NCI-H2107 treated with DMSO at 0.1 percent for 48 hours (cell line): ENCODE data around the gene SLC22A8.
"Not testable (repeated sequence)": the region's sequence is repeated elsewhere in the genome, so short reads cannot be mapped to it uniquely, and the experiment has no call there.

Experiments used
- DNase-seq: peaks from one replicate; lab custom pipeline; 2025; ENCODE audit not compliant: unreplicated experiment; lab: John Stamatoyannopoulos, UW

Gene SLC22A8

GRCh38 chr11:62988276-62988675 is 27.4 kb downstream of the SLC22A8 start:
- no peak for DNase-seq

DNA sequence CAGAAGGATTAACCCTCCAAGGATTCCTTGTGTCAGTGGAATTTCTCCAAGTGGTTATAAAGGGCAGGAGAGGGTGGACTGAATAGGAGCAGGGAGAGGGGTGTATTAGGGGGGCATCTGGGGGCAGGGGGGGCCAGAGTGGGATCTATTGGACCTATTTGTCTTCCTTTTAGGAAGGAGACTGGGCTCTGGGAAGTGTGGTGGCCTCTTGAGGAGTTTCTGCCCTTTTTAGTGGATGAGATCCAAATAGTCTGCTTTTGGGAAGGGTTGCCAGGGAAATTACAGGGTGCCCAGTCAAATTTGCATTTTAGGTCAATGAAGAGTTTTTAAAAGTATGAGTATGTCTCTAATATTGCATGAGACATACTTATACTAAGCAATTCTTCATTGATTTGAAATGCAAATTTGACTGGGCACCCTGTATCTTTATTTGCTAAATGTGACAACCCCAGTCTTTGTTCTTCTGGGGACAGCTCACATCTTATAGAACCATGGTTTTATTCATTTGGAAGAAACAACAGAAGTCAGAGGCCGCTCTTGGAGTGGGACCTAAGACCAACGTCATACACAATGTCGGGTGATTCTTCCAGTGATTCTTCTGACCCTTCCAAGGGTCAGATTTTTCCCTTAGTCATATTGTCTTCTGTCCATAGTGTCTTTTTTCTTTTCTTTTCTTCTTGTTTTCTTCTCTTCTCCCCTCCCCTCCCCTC is 30.4 kb downstream of the SLC22A8 start:
- no peak for DNase-seq

GRCh38 chr11:62984451-62984991 is 31.1 kb downstream of the SLC22A8 start, which contains the start of gene SLC22A6:
TSS of gene SLC22A6 (minus strand) at chr11:62984967. CDS start at chr11:62984690, 277 bp downstream.
- DNase-seq: no peak

DNA sequence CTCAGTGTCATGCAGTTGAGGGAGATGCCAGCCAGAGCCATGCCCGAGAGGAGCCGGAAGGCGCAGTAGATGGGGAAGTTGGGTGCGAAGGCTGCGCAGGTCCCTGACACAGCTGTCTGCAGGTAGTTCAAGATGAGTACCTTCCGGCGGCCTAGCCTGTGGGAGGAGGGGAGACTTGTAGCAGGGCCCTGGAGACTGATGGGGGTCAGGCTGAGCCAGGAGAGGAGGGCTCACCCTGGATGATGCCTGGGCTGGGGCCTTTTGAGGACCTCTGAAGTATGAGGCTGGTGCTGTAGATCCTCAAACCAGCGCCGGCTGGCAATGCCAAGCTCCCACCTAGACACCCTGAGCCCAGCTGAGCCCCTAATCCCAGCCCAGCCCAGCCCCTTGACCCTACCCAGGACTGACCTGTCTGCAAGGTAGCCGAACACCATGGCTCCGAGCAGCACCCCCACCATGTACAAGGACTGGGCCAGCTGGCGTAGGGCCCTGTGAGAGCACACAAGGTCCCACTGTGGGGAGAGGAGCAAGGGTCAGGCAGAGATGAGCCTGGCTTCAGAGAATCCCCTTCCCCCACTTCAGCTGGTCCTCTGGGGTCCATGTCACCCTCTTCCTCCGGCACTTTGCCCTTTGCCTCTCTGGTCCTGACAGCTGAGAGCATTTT is 32.0 kb downstream of the SLC22A8 start:
- no peak for DNase-seq

GRCh38 chr11:62981743-62982142 is 33.9 kb downstream of the SLC22A8 start:
- no peak for DNase-seq

DNA sequence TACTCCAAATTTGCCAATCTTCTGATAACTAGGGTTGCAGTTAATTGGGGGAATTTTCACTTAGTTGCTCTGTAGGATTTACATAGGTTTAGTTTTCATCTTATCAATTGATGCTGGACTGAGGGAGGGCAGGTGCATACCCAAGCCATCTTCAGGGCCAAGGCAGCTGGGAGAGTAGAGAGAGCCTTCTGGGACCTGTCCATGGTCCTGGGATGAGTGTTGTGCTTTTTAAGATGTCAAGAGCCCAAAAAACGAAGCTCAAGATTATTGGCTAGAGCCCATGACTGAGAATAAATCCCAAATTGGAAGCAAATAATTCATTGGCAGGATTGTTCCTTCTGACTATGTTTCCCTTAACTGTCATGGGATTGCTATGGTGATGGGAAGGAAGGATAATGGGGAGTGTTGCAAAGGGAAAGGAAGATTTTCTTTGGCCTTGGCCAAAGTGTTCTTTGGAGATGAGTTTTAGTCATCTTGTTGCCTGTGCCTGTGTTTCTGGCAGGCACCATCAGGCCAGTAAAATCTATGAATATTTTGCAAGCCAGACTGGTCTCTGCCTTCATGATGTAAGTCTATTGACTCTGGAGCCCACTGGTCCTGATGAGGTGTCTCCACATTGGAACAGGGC is 35.4 kb downstream of the SLC22A8 start:
- no peak for DNase-seq

- no peak for DNase-seq
Observed at GRCh38 chr11:62976109-62976508, 39.5 kb downstream of the SLC22A8 start.

DNA sequence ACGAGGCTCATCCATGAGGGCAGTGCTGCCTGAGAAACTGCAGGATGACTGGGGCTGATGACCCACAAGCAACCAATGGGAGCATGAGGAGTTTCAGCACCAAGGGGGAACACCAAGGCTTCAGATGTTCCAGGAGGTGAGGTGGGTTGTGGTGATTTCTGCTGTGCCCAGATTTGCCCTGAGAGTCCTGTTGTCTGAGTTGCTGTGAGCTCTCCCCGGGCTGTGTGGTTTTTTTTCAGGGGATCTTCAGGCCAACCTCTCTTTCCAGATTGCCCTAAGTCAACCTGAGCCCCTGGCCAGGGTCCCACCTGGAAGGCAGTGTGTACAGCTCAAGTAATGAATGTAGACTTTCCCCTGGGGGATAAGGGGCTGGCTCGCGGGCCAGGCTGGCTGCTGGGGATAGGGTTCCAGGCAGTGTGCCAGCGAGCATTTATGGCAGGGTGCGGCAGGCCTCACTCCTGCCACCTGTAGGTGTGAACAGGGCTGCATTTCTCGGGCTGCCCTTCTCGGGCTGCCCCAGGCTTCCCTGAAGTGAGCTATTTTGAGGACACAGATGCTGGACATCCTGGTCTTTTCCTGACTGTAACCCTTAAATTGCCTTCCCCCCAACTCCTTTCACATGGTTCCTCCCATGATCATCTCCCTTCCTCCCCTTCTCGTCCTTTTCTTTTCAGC is 40.7 kb downstream of the SLC22A8 start:
- DNase-seq: peak; percentile 58

- DNase-seq: no peak
Observed at GRCh38 chr11:62965574-62965973, 50.1 kb downstream of the SLC22A8 start.

GRCh38 chr11:62962391-62962790 is 53.2 kb downstream of the SLC22A8 start:
- DNase-seq: no peak

DNA sequence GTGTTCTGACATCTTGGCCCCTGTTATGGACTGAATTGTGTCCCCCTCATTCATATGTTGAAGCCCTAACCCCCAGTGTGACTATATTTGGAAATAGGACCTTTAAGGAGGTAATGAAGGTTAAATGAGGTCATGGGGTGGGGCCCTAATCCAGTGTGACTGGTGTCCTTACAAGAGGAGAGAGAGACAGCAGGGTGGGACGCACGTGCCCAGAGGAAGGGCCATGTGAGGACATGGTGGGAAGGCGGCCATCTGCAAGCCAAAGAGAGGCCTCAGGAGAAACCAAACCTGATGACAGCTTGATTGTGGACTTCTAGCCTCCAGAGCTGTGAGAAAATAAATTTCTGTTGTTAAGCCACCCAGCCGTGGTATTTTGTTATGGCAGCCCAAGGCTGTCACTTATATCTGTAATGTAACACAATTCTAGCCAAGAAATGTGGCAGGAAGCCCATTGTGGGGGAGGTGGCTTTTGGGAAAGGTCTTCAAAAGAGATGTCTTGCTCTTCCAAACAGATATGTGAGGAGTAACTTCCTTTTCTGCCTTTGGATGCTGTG is 54.5 kb downstream of the SLC22A8 start:
- no peak for DNase-seq

DNA sequence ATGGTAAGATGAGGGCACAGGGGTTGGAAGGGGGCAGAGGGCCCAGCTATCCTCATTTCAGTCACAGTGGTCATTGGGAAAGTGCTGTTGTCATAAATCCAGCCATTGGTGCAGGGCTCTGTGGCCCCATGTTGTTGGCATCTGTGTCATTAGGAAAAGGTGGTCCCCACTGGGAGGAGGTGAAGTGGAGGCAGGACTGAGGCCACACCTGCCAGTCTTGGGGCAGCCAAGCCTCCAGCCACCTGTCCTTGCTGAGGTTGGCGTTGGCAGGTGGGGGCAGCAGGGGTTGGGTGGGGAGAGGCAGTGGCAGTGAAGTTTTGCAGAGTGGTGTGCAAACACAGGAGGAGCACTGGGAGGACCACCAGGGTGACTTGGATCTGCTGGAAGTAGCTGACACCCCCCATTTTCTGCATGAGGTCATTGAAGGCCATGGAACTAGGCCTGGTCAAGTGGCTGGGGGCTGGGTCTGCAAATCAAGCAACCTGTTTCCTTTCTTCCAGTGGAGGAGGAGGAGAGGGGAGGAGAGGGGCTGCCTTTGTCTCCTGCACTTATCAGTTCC is 56.1 kb downstream of the SLC22A8 start:
- no peak for DNase-seq

DNA sequence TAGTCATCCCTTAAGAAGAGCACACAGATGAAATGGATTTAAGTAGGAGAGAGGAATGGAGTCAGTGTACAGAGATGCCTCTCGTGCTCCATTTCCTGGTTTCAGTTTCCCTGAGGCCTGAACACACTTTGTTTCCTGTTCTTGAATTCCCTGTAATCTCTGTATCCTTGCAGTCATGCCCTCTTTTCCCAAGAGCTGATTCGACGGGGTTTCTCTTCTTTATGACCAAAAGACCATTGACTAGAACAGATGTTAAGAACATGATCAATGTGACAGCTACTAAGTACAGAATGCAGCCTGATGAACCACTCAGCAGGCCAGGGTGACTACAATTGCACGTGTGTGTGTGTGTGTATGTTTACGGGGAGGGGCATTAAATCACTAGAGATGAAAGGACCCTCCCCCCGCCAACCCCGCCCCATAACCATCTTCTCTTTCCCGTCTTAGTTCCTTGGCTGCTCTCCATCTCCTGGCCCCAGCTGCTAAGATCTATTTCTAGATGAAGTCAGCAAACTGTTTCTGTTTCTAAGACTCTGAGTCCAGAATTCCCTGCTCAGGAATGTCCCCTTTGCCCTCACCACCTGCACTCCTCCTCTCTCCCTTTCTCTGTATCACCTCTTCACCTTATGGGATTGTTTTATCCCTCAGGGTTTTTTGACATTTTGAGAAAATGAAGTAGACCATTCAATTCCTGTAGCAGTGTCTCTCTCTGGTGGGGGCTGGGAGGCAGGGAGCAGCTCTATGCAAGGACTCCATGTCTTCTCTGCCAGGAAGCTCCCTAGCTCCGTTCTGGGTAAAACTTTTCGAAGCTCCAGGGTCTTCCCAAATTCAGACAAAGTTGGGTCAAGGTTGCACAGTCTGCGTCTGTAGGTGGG is 56.9 kb downstream of the SLC22A8 start:
- no peak for DNase-seq

DNA sequence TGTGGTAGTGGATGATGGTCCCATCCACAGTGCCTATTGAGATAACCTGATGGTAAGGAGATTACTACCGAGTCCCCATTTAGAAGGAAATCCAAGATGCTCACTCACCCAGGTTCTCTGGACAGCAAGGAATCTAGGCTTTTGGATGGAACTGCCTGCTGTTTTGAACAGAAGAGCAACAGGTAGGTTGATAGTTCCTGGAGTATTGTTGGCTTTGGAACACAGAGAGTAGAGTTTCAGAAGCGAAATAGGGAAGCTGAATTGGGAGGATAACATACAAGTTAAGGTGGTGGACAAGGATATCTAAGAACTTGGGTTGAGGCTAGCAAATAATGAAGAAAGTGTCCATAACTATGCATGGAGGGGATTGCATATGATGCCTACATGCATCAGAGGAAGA is 58.5 kb downstream of the SLC22A8 start:
- DNase-seq: no peak

DNA sequence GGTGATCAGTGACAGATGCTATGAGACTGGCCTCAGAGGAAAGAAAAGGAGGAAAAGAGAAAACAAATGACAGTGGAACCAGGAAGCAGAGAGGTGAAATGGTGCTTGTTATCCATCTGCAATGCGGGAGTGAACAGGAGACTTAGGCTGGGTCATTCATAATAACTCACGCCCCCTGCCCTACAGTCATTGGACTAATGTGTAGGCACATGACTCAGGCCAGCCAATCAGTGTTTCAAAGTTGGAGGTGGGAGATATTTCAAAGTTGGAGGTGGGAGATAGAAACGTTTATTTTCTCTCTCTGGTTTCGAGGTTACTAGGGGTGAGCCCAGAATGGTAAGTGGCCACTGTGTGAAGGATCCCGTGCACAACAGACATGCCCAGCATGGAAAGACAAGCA is 61.2 kb downstream of the SLC22A8 start:
- no peak for DNase-seq

GRCh38 chr11:62953811-62954210 is 61.8 kb downstream of the SLC22A8 start:
- no peak for DNase-seq

GRCh38 chr11:62948765-62949320 is 66.8 kb downstream of the SLC22A8 start:
- no peak for DNase-seq

DNA sequence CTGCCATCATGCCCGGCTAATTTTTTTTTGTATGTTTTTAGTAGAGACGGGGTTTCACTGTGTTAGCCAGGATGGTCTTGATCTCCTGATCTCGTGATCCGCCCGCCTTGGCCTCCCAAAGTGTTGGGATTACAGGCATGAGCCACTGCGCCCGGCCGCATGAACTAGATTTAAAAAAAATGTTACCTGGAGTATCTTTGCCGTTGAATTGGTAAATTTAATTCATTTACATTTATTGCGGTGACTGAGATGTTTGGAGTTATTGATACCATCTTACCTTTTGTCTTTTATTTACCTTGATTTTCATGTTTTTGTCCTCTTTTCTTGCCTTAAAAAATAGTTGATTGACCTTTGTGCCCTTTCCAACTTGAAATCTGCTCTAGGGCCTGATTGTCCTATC is 70.1 kb downstream of the SLC22A8 start:
- DNase-seq: not testable (repeated sequence)
